Liver (tissue), 3 donors: Measurements from ENCODE around the gene DHRS2.

Source experiments
- NR2F2 ChIP-seq: IDR thresholded peaks from 2 replicates; pipeline ENCODE4 v1.6.1; 2016; ENCODE audit warnings: antibody characterized with exemption
- RAD21 ChIP-seq, 2 donors: IDR thresholded peaks; 2 replicates each; pipeline ENCODE4 v1.6.1; 2016; ENCODE audit warnings: antibody characterized with exemption in 2 of 2, mild to moderate bottlenecking in 2 of 2
- REST ChIP-seq: IDR thresholded peaks from 2 replicates; pipeline ENCODE4 v1.6.1; 2016; ENCODE audit warnings: antibody characterized with exemption, mild to moderate bottlenecking
- SP1 ChIP-seq: IDR thresholded peaks from 2 replicates; pipeline ENCODE4 v1.6.1; 2018; ENCODE audit warnings: antibody characterized with exemption, mild to moderate bottlenecking
- YY1 ChIP-seq: IDR thresholded peaks from 2 replicates; pipeline ENCODE4 v1.6.1; 2016; ENCODE audit warnings: antibody characterized with exemption, mild to moderate bottlenecking
- TF ChIP-seq, protein P1 (sequence below): fragments of 150-350 bp; IDR thresholded peaks from 2 replicates; pipeline ENCODE4 v1.5.1; 2017; ENCODE audit warnings: improper control_type of control experiment, low read depth, low read length; ENCODE audit not compliant: missing input control
- TF ChIP-seq, protein P2 (sequence below): IDR thresholded peaks from 2 replicates; pipeline ENCODE4 v1.6.1; 2016; ENCODE audit warnings: antibody characterized with exemption
- TF ChIP-seq, protein P3 (sequence below): IDR thresholded peaks from 2 replicates; pipeline ENCODE4 v1.6.1; 2016; ENCODE audit warnings: antibody characterized with exemption
- donor health status: healthy.
- donor health status: healthy.

- TF ChIP-seq, protein P1, sequence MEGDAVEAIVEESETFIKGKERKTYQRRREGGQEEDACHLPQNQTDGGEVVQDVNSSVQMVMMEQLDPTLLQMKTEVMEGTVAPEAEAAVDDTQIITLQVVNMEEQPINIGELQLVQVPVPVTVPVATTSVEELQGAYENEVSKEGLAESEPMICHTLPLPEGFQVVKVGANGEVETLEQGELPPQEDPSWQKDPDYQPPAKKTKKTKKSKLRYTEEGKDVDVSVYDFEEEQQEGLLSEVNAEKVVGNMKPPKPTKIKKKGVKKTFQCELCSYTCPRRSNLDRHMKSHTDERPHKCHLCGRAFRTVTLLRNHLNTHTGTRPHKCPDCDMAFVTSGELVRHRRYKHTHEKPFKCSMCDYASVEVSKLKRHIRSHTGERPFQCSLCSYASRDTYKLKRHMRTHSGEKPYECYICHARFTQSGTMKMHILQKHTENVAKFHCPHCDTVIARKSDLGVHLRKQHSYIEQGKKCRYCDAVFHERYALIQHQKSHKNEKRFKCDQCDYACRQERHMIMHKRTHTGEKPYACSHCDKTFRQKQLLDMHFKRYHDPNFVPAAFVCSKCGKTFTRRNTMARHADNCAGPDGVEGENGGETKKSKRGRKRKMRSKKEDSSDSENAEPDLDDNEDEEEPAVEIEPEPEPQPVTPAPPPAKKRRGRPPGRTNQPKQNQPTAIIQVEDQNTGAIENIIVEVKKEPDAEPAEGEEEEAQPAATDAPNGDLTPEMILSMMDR, result peak; percentile 96
- TF ChIP-seq NR2F2 (no peak), YY1 (peak; percentile 68), RAD21 (IDR thresholded peaks at IDR 0.05) (peak; percentile 97 to 98), REST (peak; percentile 15), SP1 (peak; percentile 41)
- TF ChIP-seq, protein P2, sequence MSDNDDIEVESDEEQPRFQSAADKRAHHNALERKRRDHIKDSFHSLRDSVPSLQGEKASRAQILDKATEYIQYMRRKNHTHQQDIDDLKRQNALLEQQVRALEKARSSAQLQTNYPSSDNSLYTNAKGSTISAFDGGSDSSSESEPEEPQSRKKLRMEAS, result no peak
- TF ChIP-seq, protein P3, sequence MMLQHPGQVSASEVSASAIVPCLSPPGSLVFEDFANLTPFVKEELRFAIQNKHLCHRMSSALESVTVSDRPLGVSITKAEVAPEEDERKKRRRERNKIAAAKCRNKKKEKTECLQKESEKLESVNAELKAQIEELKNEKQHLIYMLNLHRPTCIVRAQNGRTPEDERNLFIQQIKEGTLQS, result no peak
Observed at GRCh38 chr14:23588884-23589598, 47.1 kb upstream of the DHRS2 start.
